HG02943 (cell line): ENCODE measurements around the gene TUBGCP5.
A peak's percentile ranks its signal among the peaks of the same experiment; 100 is the strongest.
"Not testable (repeated sequence)": the region's sequence is repeated elsewhere in the genome, so short reads cannot be mapped to it uniquely, and the experiment has no call there.

Source experiments
- ATAC-seq: cut with Tn5 transposase; IDR thresholded peaks from one replicate; pipeline ENCODE4 v1.9.1; 2021; ENCODE audit warnings: mild to moderate bottlenecking, low read depth, moderate library complexity; ENCODE audit not compliant: unreplicated experiment

Gene TUBGCP5

GRCh38 chr15:23039143-23039916 is at the start of gene TUBGCP5:
Gene TUBGCP5 (minus strand): TSS chr15:23039569. CDS start chr15:23039543, 26 bp downstream.
- peak; percentile 88 for ATAC-seq

- no peak for ATAC-seq
Observed at GRCh38 chr15:23083115-23083514, 43.7 kb upstream of the TUBGCP5 start.

DNA sequence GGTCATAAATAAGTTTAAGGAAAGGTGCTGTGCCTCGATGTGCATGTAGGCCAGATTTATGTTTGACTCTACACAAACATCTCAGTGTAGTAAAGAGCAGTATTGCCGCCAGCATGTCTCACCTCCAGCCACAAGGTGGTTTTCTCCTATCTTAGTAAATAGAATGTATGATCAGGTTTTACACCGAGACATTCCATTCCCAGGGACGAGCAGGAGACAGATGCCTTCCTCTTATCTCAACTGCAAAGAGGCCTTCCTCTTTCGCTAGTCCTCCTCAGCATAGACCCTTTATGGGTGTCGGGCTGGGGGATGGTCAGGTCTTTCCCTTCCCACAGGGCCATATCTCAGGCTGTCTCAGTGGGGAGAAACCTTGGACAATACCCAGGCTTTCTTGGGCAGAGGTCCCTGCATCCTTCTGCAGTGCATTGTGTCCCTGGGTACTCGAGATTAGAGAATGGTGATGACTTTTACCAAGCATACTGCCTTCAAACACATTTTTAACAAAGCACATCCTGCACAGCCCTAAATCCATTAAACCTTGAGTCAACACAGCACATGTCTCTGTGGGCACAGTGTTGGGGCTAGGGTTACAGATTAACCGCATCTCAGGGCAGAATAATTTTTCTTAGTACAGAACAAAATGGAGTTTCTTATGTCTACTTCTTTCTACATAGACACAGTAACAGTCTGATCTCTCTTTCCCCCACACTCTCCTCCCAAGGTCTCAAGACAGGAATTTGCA is 42.8 kb upstream of the TUBGCP5 start:
- not testable (repeated sequence) for ATAC-seq

DNA sequence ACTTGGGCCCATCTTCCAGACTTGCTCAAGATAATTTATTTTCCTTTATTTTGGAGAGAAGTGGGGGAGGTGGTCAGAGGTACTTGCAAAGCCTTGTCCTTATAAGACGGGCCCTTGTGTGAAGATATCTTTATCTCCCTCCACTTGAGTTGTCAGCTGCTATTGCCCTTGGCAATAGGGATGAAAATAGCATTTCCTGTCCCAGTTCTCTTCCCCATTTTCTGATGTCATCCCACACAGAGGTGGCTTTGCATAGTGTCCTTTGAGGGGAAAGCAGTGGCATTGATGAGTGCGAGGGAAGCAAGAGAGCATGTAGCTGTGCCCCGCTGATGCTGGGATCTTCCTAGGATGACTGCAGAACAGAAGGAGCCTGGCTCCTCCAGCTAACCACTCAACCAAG is 41.9 kb upstream of the TUBGCP5 start:
- no peak for ATAC-seq

- no peak for ATAC-seq
Observed at GRCh38 chr15:23079766-23080165, 40.4 kb upstream of the TUBGCP5 start.

DNA sequence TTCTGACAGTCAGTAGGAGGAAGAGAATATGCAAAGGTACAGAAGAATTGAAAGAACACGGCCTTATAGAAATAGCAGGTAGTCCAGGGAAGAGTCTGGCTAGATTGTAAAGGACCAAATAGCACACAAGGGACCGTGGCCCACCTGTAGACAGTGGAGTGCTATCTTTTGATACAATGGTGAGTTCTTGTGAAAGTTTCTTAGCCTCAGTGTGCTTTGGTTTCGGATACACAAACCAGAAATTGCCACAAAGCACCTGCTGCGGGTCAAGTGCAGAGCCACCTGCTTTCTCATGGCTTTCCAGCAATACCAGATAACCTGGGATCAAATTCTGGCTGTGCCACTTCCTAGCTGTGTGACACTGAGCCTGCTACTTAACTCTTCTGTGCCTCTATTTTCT is 36.6 kb upstream of the TUBGCP5 start:
- ATAC-seq, result no peak

GRCh38 chr15:23074684-23075083 is 35.3 kb upstream of the TUBGCP5 start:
- no peak for ATAC-seq

- ATAC-seq, result no peak
Observed at GRCh38 chr15:23073890-23074646, 34.7 kb upstream of the TUBGCP5 start.

- no peak for ATAC-seq
Observed at GRCh38 chr15:23072633-23073032, 33.3 kb upstream of the TUBGCP5 start.

- ATAC-seq, result no peak
Observed at GRCh38 chr15:23069496-23070166, 30.3 kb upstream of the TUBGCP5 start.

GRCh38 chr15:23067416-23067815 is 28.0 kb upstream of the TUBGCP5 start:
- ATAC-seq, result no peak

DNA sequence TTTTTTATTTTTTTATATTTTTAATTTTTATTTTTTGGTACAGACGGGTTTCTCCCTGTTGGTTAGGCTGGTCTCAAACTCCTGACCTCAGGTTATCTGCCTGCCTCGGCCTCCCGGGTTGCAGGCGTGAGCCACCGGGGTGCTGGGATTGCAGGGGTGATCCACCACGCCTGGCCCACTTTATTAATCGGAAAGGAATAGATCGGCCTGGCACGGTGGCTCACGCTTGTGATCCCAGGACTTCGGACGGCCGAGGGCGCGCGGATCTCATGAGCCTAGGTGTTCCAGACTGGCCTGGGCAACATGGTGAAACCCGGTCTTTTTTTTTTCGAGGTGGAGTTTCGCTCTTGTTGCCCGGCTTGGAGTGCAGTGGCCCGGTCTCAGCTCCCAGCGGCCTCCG is 26.5 kb upstream of the TUBGCP5 start:
- no peak for ATAC-seq

GRCh38 chr15:23064156-23064555 is 24.8 kb upstream of the TUBGCP5 start:
- ATAC-seq, result no peak

DNA sequence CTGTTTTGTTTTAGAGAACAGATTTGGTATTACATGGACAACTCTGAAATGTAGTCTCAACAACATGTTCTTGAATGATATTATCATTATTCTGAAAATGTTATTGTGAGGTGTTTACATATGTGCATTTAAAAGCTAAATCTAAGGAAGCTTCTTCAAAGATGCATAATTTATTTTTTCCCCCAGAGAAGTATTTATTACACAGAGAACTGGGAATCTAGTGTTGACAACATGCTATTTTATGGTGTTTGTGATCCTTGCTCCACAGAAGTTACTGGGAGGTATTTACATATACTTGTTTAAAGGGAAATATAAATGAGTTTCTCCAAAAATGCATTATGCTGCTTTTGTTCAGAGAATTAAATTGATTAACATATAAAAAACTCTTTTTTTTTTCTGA is 18.3 kb upstream of the TUBGCP5 start:
- ATAC-seq, result no peak

DNA sequence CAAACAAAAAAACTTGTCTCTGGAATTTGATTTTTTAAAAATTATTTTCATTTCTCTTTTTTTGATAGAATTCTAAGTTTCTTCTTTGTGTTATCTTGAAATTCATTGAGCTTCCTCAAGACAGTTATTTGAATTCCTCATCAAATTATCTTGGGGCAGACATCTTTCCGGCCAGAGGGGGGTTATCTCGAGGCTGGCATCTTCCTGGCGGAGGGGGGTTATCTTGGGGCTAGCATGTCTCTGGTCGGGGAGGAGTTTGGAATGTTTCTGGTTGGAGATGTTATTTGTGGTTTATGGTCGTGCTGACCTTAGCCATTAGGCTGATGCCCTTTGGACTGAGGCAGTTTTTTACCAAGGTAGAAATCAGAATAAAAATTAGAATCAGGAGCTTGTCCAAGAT is 15.9 kb upstream of the TUBGCP5 start:
- ATAC-seq, result no peak

DNA sequence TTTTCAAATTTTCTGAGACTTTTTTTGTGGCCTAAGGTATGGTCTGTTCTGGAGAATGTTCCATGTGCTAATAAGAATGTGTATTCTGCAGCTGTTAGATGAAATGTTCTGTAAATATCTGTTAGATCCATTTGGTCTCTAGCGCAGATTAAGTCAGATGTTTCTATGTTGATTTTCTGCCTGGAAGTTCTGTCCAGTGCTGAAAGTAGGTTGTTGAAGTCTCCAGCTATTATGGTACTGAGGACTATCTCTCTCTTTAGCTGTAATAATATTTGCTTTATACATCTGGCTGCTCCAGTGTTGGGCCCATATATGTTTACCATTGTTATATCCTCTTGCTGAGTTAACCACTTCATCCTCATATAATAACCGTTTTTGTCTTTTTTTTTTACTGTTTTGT is 13.2 kb upstream of the TUBGCP5 start:
- no peak for ATAC-seq

DNA sequence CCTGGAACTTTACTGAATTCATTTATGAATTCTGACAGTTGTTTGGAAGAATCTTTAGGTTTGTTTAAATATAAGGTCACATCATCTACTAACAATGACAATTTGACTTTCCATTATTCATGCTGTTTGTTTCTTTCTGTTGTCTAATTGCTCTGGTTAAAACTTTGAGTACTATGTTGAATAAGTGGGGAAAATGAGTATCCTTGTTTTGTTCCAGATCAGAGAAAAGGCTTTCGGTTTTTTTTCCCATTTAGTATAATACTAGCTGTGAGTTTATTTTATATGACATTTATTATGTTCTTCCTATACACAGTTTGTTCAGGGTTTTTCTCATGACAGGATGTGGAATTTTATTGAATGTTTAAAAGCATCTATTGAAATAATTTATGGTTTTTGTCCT is 11.3 kb upstream of the TUBGCP5 start:
- no peak for ATAC-seq

GRCh38 chr15:23049984-23050628 is 10.7 kb upstream of the TUBGCP5 start:
- ATAC-seq, result no peak

DNA sequence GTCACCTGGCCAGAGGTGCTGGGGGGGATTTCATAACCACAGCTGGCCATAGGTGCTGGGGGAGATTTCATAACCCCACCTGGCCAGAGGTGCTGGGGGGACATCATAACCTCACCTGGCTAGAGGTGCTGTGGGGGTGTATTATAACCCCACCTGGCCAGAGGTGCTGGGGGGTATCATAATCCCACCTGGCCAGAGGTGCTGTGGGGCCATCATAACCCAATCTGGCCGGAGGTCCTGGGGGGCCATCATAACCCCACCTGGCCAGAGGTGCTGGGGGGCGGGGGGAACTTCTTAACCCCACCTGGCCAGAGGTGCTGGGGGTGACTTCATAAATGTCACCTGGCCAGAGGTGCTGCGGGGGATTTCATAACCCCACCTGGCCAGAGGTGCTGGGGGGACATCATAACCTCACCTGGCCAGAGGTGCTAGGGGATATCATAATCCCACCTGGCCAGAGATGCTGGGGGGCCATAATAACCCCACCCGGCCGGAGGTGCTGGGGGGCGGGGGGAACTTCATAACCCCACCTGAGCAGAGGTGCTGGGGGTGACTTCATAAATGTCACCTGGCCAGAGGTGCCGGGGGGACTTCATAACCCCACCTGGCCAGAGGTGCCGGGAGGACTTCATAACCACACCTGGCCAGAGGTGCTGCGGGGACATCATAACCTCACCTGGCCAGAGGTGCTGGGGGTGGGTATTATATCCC is 9.4 kb upstream of the TUBGCP5 start:
- not testable (repeated sequence) for ATAC-seq

GRCh38 chr15:23043987-23044386 is 4.6 kb upstream of the TUBGCP5 start:
- not testable (repeated sequence) for ATAC-seq
